Measurements from ENCODE around the gene ADM2. TPM values are rescaled to one million over a fixed set of nuclear protein-coding genes. Genes with fewer than 3 reads are reported as not detected.

The ADM2 gene
- total RNA-seq, 1 donor from 2014 or later, result 5.1 TPM

DNA sequence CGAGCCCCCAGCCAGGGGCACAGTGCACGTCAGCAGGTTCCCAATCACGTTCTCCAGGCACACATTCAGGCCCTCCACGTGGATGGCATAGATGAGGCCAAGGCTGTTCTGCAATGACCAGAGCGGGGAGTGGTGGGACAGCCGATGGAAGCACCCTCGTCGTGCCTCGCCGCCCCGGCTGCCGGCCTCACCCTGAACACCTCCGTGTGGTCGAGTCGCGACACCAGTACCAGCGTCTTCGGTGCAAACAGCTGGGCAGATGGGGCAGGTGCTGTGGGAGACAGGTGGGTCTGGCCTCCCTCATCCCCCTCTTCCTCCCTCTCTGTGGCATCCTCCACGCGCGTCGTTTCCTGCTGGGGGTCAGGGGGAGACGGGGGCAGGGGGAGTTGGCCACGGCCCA, 14.0 kb upstream of the ADM2 start:
- no peak for DNase-seq (ENCODE audit: low spot score)

DNA sequence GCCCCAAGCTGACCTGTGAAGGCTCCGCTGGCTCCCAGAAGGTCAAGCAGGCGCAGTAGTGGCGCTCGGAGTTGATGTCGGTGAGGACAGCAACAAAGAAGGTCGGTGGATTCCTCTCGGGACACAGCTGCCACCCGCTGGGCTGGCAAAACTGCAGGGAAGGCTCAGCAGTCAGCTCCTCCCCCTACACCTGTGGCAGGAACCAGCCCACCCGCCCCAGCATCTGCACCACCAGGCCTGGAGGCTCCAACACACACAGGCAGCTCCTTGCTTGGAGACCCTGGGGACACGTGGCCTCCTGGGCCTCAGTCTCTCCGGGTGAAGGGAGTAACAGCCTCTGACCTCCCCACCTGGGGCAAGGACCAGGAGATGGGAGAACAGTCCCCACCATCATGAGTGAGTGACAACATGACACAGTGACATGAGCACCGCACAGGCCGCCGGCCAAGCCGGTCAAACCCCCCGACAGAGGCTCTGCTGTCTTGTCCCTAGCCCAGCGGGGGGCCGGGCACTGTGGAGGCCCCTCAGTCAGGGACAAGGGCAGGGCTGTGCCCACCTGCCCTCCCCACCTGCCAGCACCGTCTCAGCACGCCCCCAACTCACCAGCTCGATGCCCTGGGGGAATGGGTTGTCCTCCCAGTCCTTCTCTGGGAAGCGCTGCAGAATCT, 13.4 kb upstream of the ADM2 start:
- no peak for DNase-seq (ENCODE audit: low spot score)

DNA sequence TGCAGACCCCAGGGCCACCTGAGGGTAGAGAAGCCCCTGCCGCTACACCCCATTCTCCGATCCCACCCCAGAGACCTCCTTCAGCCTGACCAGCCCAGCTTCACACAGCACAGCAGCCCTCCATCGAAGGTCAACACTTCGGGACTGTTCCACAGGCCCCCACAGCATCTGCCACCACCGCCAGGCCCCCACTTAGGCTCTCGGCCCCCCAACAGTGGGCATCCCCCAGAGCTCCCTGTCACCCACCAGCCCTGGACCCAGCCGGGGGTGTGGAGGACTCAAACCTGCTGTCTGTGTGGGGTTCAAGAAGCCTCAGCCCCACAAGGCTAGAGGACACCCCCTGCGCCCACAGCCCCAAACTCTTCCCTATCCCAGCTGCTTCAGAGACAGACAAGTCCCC, 12.7 kb upstream of the ADM2 start:
- no peak for DNase-seq (ENCODE audit: low spot score)

DNA sequence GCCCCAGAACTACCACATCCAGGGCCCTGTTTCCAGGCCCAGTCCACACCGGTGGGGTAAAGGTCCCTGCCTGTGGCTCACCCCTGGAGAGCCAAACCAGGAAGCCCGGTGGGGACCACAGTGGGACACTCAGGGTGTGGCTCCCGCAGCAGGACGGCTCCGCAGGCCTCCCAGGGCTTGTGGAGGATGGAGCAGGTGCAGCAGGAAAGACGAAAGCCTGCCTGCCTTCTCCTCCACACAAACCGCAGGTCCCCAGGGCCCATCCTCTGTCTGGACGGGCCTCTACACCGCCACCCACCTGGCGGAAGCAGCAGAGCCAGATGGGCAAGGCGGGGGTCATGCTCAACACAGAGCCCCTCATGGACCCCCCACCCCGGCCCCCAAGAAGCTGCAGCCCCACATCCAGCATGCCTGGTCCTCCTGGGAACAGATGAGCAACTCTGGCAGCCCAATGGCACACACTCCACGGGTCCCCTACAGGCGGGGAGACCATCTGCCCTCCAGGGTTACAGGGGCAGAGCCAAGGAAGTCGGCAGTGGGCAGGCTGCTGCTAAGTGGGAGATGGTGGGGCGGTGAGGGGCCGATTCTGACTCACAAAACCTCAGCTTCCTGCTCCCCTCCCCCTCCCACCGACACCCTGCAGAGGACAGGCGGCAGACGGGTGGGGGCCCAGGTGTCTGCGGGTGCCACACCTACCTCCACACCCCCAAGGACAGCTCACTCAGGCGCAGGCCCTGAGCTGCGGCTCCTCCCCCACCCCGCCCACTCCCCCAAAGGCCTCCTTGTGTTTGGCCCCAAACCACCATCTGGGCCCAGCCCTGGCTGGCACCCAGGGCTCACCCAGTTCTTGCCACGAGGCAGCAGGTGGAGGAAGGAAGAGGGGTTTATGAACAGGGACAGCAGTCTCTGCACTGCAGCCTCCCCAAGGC, 11.7 kb upstream of the ADM2 start:
- peak; percentile 87 for DNase-seq (ENCODE audit: low spot score)

DNA sequence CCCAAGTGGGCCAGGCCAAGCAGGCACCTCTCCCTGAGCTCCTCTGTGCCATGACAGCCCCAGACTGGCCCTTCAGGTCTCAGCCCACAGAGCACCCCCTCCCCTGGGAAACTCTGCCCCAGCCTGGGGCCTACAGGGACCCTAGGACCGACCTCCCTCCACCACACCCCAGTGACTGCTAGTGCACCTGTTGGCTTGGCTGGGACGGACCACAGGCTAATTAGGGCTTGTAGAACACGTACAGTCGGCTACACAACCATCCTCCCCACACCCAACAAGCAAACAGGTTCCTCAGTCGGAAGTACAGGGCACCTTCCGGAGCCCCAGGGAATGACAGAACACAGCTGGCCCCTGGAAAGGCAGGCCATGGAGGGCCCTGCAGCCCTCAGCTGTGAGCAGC, 10.9 kb upstream of the ADM2 start:
- no peak for DNase-seq (ENCODE audit: low spot score)

DNA sequence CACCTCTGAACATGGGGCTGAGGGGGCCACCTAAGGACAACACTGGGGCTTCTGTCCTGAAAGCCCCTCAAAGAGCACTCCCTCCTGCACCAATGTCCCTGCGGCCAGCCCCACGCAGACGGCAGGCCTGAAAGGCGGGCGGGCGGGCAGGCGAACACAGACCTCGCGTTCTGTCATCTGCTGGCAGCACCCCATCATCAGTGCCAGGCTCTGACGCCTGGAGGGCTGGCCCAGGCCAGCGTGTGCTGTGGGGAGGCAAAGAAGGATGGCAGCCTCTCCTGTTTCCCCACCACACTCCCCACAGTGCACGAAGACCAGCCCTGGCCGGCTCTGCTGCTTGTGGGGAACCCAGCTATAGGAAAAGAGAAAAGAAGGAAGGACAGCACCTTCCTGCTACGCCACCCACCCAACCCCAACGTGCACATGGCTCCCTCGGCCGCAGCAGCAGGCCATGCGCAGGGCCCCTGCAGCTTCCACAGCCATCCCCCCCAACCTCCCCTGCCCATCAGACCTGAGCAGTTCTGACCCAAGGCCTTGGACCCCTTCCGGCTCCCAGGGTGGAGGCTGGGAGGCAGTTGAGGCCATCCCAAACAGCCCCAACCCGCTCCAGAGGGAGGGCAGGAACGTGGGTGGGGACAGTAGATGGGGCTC, 10.0 kb upstream of the ADM2 start:
- DNase-seq (ENCODE audit: low spot score), result no peak

DNA sequence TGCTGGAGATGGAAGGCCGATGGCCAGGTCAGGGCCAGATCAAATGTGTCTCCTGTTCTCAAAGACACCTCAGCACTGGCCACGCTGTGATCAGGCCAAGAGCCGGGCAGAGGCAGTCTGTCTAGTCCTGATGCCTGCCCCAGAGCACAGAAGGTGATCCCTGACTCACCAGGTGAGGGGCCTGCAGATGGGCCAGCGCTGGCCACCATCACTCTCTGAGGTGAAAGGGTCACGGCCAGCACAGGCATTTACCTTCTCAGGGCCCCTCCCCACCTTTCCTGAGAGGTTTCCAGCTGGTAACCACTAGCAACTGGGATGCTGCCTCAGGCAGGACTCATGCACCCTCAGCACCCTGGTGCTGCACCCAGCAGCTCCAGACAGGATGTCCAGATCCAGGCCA, 9.4 kb upstream of the ADM2 start:
- no peak for DNase-seq (ENCODE audit: low spot score)

DNA sequence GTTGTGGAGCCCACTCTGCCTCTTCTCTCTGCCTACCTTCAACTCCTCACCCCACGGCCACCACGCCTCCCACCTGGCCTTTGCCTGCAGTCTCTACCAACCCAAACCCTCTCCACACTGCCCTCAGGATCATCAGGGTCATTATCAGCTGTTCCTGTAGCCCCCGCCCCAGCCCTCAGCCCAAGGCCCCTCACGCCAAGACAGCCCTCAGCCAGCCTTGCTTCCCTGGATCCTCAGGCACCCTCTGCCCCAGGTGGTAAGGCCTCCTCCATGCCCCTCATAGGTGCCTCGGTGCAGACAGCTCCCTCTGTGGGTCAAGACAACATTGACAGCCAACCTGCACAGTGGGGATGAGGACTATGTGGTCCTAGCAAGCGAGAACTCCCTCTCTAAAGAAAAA, 8.3 kb upstream of the ADM2 start:
- no peak for DNase-seq (ENCODE audit: low spot score)

DNA sequence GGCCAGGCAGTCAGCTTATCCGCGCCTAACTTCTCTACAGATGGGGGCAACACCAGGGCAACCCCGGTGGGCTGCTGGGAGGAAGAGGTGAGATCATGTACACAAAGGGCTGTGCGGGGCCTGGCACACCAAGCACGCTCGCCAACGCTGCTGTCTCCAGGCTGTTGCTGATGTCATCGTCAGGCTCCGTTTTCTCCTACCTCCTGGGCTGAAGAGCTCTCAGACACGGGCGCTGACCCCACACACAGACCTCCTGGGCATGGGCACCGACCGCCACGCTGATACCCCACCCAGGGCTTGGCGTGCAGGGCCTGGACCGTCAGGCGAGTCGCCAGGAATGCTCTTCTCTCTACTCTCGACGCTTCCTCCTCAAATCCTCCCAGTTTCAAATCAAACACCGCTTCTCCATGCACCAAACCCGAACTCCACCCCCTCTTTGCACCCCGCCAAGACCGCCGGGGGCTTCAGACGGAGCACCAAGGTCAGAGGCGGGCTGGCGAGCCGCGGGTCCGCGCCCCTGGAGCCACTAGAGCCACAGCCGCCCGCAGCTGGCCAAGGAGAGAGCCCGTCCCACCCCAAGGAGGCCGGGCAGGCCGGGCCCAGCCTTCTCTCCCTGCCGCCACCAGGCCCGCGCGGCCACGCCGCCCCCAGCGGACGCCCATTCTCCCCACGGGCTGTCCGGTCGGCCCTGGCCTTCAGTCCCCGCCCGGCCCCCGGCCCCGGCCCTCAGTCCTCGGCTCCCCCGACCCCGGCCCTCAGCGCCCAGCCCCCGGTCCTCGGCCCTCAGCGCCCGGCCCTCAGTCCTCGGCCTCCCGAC, 7.3 kb upstream of the ADM2 start:
- DNase-seq (ENCODE audit: low spot score), result no peak

DNA sequence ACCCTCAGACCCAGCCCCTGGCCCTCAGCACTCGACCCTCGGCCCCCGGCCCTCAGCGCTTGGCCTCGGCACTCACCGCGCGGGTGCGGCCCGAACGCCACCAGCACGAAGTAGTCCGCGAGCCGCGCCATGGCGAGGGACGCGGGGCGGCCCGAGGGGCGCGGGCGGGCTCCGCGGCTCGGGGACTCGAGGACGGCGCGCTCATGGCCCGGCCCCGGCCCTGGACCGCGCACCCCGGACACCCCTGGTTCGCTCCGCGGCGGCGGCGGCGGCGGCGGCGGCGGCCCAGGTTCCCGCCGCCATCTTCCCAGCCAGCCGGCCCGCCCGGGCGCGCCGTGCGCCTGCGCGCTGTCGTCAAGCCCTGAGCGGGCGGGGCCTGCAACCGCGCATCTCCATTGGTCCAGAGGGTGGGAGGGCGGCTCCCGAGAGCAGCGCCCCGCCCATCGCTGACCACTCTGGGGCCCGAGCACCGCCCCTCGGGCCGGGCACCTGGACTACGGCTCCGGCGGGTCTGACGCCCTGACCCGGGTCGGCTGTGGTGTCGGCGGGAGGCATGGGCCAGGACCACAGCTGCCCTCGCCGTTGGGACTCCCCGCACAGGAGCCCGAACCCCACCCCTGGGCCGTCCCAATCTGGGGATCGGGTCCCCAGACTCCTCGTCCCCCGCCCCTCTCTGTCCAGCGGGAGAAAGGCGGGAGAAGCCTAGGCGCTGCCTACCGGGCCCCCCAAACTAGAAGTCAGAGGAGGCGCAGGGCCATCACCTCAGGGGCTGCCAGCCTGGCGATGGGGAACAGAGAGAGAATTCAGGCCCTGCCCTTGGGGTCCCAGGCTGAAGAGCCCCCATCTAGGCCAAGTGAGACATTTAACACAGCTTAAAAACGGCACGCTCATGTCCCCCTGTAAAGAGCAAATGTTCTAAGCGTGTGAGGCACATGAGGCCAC, 6.4 kb upstream of the ADM2 start, which contains the start of gene SBF1:
Gene SBF1, minus strand, starts transcription at position 326 of the 942 bp plus-strand sequence. Its CDS starts 195 bp downstream, at position 131.
- peak; percentile 92 for DNase-seq (ENCODE audit: low spot score)

DNA sequence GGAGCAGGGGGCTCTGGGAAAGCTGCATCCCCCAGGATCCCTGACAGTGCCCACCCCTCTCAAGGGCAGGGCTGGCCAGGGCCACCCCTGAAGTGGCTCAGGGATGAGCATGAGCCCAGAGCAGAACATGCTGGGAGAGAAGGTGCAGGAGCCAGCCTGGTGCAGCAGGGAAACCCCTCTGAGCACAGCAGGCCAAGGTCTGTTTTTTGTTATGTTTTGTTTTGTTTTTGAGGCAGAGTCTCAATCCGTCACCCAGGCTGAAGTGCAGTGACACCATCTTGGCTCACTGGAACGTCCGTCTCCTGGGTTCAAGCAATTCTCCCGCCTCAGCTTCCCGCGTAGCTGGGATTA, 5.7 kb upstream of the ADM2 start:
- no peak for DNase-seq (ENCODE audit: low spot score)

DNA sequence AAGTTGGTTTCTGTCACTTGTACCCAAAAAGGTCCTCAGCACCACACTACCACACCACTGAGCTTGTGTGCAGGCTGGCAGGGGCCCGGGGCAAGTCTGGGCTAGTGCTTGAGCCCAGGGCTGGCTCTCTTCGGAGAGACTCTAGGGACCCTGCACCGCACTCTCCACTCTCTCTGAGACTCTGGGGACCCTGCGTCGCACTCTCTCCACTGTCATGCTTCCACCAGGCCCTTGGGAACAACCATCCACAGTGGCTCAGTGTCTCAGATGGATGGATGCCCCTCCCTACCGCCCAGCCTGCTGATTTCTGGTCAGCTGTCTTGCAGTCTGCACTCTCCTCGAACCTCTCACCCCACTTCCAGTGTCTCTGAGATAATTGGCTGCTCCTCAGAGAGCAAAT, 4.5 kb upstream of the ADM2 start:
- no peak for DNase-seq (ENCODE audit: low spot score)

DNA sequence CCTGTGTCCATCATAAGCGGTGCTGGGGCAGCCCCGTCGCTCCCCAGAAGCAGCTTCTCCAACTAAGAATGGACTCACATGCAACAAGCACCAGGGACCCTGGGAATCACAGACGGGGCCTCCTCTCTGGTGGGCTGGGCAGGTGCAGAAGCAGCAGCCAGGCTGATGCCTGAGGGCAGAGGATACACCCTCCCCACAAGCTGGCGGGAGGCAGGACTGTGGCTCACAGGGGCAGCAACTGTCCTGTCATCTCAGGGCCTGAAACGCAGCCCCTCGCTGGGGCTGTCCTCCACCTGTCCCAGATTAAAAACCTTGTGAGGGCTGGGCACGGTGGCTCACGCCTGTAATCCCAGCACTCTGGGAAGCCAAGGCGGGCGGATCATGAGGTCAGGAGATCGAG, 3.4 kb upstream of the ADM2 start:
- no peak for DNase-seq (ENCODE audit: low spot score)

DNA sequence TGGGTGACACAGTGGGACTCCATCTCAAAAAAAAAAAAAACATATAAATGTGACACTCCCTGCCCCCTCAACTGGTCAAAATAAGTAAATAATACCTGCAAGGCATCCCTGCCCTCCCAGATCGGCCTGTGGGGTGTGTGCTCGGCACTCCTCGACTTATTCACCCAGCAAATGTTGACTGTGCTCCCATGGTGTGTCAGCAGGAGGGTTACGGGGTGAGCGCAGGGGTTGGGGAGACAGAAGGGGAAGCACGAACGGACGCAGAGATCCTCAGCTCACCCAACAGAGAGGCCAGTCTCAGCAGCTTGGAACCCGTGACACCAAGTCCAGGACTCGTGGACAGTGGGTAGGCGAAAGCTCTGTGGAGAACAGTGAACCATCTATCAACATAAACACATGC, 1.6 kb upstream of the ADM2 start:
- no peak for DNase-seq (ENCODE audit: low spot score)

DNA sequence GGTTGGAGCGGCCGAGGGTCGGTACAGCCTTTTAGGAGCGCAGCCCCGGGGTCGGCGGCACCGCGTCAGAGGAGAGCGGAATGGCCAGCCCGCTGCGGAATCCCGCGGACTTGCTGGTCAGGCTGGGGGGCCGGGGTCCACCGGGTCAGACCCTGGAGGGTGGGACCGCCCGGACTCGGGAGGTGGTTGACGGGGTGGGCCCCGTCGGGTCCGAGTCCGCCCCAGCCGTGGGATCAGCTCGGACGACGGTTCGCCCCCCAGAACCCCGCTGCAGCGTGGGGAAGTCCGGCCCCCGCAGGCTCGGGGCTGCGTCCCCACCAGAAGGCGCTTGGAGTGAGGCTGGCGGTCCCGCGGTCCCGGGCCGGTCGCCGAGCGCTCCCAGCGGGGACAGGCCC, 301 bp upstream of the ADM2 start:
- DNase-seq (ENCODE audit: low spot score), result no peak

DNA sequence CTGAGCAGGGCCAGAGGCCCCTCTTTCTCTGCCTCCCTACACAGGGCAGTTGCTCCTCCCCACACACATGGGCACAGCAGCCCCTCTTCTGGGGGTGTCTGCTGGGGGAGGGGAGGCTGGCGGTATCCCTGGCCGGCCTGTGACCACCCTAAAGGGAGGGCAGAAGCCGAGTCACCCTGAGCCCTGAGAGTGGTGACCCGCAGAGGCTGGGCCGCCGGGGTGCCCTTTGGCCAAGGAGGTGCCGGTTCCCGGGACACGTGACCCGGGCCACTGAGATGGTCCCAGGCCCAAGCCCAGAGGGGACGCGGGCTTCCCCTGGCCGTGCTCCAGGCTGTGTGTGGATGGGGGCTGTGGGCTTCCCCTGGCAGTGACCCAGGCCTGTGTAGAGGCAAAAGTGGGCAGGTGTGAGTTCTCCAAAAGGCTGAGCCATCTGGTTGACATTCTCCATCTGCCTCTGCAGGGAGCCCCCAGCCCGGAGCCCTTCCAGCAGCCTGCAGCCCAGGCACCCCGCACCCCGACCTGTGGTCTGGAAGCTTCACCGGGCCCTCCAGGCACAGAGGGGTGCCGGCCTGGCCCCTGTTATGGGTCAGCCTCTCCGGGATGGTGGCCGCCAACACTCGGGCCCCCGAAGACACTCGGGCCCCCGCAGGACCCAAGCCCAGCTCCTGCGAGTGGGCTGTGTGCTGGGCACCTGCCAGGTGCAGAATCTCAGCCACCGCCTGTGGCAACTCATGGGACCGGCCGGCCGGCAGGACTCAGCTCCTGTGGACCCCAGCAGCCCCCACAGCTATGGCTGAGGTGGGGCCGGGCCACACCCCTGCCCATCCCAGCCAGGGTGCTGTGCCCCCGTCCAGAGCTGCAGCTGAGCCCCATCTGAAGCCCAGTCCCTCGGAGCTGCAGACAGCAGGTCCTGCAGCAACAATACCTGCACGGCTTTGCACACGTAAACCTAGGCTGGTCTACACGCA, 1.0 kb downstream of the ADM2 start:
- no peak for DNase-seq (ENCODE audit: low spot score)

DNA sequence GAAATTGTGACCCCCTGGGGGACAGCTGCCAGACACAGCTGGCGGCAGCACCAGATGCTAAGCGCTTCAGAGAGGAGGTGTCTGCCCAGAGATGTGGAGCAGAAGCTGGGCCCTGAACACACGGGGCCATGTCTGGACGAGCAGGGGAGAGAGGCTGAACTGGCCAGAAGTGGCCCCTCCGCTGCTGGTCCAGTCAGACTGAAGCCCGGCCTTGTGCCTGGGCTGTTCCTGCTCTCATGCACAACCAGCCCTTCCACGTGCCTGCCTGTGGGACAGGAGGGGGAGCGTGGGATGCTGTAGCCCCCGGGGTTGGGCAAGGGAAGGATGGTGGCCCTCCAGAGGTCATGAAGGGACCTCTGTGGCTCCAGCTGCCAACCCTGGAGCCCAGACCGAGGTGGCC, 1.8 kb downstream of the ADM2 start:
- no peak for DNase-seq (ENCODE audit: low spot score)

DNA sequence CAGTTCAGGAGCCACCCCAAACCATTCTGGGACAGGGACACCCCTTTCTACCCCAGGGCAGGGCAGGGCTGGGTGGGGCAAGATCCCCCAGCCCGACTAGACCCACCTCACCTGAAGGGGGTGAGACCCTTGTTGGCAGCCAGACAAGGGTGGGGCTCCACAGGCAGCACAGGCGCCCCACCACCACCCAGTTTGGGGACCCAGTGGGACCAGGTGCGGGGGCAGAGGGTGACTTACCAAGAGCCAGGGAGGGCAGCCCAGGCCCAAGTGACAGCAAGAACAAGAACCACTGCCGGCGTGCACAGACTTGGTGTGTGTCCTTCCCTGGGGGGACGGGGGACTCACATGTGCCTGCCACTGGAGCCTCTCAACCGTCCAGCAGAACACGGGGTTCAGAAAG, 2.2 kb downstream of the ADM2 start:
- no peak for DNase-seq (ENCODE audit: low spot score)

DNA sequence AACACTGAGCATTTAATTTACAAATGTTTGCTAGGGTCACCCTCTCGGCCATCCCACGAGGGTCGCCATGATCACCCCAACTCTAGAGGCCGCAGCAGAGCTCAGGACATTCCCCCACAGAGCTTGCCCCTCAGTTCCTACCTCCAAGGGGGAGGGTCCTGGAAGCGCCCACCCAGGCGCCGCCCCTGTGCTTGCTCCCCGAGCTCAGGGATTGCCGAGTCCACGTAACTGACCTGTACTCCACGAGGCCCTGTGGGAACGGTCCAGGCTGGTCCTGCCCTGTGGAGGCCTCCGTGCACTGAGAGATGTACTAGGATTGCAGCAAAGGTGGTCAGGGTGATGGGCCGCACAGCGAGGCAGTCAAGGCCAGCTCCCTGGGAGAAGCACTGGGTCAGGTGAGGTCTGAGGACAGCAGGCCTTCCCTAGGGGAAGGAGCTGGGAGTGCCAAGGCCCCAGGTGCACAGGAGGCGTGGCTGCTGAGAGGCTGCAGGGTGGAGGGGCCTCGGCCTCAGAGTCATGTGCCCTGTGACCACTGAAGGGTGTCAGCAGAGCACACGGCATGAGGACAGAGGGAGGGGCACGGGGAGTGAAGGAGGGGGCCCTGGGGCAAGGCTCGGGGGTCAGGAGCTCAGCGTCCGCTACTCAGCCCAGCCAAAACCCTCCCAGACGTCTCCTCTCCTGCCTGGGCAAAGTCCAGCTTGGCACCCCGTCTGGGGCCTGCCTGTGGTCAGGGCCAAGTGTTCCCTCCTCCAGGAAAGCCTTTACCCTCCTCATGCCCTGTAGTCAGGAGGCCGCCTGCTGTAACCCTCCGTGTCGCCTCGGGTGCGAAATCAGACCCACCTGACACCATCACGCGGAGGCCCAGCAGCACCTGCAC, 2.9 kb downstream of the ADM2 start:
- peak; percentile 59 for DNase-seq (ENCODE audit: low spot score)

All from mucosa of gallbladder (tissue), 1 donor.